Measurements from ENCODE around the gene RICTOR.
A peak's percentile ranks its signal among the peaks of the same experiment; 100 is the strongest.

DNA sequence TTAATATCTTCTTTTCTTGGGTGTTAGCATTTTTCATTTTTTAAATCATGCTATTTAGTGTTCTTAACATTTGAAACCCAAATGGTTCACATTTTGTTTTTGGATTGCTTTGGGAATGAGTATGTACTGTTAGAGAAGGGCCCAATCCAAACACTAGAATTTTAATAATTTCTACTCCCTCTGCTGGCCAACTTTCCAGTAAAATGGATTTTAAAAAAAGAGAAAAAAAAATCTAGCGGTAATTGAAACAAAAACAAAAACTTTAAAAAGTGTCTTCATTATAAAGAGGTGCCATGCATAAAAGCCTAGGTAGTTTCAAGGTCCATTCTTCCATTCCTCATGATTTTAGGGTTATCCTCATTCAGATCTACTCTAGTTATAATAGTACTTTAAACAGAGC, 32.1 kb upstream of the RICTOR start:
- TF ChIP-seq CTCF (IDR thresholded peaks at IDR 0.05) (peak in 1 of 6 experiments; percentile 26), POLR2A (IDR thresholded peaks at IDR 0.05) (no peak)

Data from esophagus squamous epithelium (tissue), 4 donors.